Type B pancreatic cell (in vitro differentiated cells): ENCODE results near the gene ADGRL3. TPM values are rescaled to one million over a fixed set of nuclear protein-coding genes. Genes with fewer than 3 reads are reported as not detected.

Source experiments
- DNase-seq: peaks from one replicate; pipeline ENCODE4 v3.0.0; 2021; ENCODE audit warnings: mixed read lengths; ENCODE audit not compliant: unreplicated experiment; ENCODE audit errors: extremely low spot score
- H3K27ac Mint-ChIP-seq: 2 replicates; pipeline ENCODE4 v1.8.0; 2021; ENCODE audit warnings: mild to moderate bottlenecking, mixed read lengths
- H3K27me3 Mint-ChIP-seq: 2 replicates; pipeline ENCODE4 v1.8.0; 2021; ENCODE audit warnings: mixed read lengths
- H3K36me3 Mint-ChIP-seq: 2 replicates; pipeline ENCODE4 v1.8.0; 2021; ENCODE audit warnings: mixed read lengths
- H3K4me1 Mint-ChIP-seq: one replicate; pipeline ENCODE4 v1.8.0; 2021; ENCODE audit warnings: mixed read lengths; ENCODE audit not compliant: unreplicated experiment
- H3K4me3 Mint-ChIP-seq: 2 replicates; pipeline ENCODE4 v1.8.0; 2021; ENCODE audit warnings: mild to moderate bottlenecking, mixed read lengths
- H3K9me3 Mint-ChIP-seq: 2 replicates; pipeline ENCODE4 v1.8.0; 2021; ENCODE audit warnings: mixed read lengths
- total RNA-seq: library from RNA; stranded (reverse); gene quantifications from 2 replicates; pipeline ENCODE4 v1.2.1, GENCODE V29; 2021; ENCODE audit warnings: low replicate concordance
- TF ChIP-seq, protein P1 (sequence below): fragments of 200-600 bp; sonication (generic); conservative IDR thresholded peaks from 2 replicates; pipeline ENCODE4 v1.5.0; 2021; ENCODE audit warnings: antibody characterized with exemption, mild to moderate bottlenecking

ADGRL3 gene
- total RNA-seq, 1 donor from 2014 or later: 53.5 TPM

- Mint-ChIP-seq H3K27ac (no peak overlapping the region), H3K27me3 (no peaks in the 10 kb centered on the region), H3K36me3 (no peaks in the 10 kb centered on the region), H3K9me3 (no peaks in the 10 kb centered on the region), H3K4me3 (no peak overlapping the region), H3K4me1 (peaks cover 11% of the 10 kb centered on the region)
- TF ChIP-seq, protein P1, sequence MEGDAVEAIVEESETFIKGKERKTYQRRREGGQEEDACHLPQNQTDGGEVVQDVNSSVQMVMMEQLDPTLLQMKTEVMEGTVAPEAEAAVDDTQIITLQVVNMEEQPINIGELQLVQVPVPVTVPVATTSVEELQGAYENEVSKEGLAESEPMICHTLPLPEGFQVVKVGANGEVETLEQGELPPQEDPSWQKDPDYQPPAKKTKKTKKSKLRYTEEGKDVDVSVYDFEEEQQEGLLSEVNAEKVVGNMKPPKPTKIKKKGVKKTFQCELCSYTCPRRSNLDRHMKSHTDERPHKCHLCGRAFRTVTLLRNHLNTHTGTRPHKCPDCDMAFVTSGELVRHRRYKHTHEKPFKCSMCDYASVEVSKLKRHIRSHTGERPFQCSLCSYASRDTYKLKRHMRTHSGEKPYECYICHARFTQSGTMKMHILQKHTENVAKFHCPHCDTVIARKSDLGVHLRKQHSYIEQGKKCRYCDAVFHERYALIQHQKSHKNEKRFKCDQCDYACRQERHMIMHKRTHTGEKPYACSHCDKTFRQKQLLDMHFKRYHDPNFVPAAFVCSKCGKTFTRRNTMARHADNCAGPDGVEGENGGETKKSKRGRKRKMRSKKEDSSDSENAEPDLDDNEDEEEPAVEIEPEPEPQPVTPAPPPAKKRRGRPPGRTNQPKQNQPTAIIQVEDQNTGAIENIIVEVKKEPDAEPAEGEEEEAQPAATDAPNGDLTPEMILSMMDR: no peak
- DNase-seq: no peak
Measured at GRCh38 chr4:61251129-61251528, 51.0 kb downstream of the ADGRL3 start.

- no peaks in the 10 kb centered on the region for H3K36me3 Mint-ChIP-seq
- H3K27me3 Mint-ChIP-seq: no peaks in the 10 kb centered on the region
- no peak for DNase-seq
- H3K9me3 Mint-ChIP-seq: no peaks in the 10 kb centered on the region
- peaks cover 11% of the 10 kb centered on the region for H3K4me1 Mint-ChIP-seq
- no peak overlapping the region for H3K27ac Mint-ChIP-seq
- TF ChIP-seq, protein P1: no peak
- no peak overlapping the region for H3K4me3 Mint-ChIP-seq
Measured at GRCh38 chr4:61254406-61254805, 54.3 kb downstream of the ADGRL3 start.

GRCh38 chr4:61273233-61273632, 73.1 kb downstream of the ADGRL3 start:
- Mint-ChIP-seq H3K27me3 (no peaks in the 10 kb centered on the region), H3K4me3 (no peak overlapping the region), H3K4me1 (peaks cover 18% of the 10 kb centered on the region), H3K27ac (no peak overlapping the region), H3K9me3 (no peaks in the 10 kb centered on the region), H3K36me3 (peaks cover 3% of the 10 kb centered on the region)
- no peak for DNase-seq
- TF ChIP-seq, protein P1: no peak

DNA sequence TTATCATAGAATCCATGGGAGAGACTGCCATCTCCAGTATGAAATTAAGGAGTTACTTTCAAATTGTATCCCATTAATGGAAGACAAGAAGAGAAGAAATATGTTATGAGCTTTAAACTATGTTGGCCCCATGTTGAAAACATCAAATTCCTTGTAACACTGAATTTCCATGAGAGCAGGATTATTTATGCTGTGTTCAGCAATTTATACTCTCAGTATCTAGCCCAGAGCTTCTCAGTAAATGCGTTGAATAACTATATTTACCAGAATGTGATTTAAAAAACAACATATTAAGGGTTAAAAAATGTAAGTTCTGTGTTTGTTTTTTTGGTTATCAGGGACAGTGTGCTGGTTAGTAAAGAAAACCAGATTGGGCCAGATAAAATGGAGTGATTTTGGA, 74.2 kb downstream of the ADGRL3 start:
- no peak for DNase-seq
- Mint-ChIP-seq H3K4me1 (peaks cover 16% of the 10 kb centered on the region), H3K9me3 (no peaks in the 10 kb centered on the region), H3K36me3 (peaks cover under 1% of the 10 kb centered on the region), H3K27me3 (no peaks in the 10 kb centered on the region), H3K4me3 (no peak overlapping the region), H3K27ac (no peak overlapping the region)
- TF ChIP-seq, protein P1: no peak

DNA sequence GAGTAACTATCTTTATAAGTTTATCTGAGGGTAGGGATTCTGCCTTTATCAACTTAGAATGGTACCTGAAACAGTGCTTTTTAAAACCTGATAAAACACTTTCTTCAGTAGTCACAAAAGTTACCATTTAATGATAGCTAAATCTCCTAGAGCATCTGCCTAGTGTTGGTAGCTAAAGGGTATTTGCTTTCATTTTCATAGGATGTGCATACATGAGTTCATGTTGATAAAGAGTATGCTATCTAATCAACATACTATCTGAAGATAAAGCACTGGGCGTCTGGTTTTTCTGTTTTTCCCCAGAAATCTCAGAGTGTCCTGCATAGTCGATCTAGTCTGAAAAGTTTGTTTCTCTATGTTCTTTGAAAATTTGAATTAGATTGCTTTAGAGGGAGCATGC, 75.1 kb downstream of the ADGRL3 start:
- TF ChIP-seq, protein P1: no peak
- Mint-ChIP-seq H3K27ac (no peak overlapping the region), H3K4me1 (peaks cover 11% of the 10 kb centered on the region), H3K36me3 (no peaks in the 10 kb centered on the region), H3K4me3 (no peak overlapping the region), H3K27me3 (no peaks in the 10 kb centered on the region), H3K9me3 (no peaks in the 10 kb centered on the region)
- no peak for DNase-seq

DNA sequence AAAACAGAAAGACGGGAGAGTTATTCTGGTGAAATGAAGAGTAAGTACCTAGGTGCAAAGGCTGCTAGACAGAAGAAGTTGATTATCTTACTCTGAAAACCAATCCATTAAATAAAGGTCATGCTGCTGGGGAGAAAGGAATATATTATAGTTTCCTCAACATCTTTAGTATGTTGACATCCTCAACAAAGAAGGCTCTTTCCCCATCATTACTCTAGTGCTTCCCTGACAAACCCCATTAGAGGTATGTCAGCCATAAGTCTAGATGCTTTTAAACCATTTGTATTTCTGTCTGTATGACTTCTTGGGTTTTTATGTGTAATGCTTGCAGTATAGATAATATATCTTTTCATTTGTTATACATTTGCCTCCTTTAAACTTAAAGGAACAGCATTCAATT, 75.9 kb downstream of the ADGRL3 start:
- H3K4me1 Mint-ChIP-seq: peaks cover 11% of the 10 kb centered on the region
- H3K36me3 Mint-ChIP-seq: no peaks in the 10 kb centered on the region
- no peak for DNase-seq
- H3K27ac Mint-ChIP-seq: no peak overlapping the region
- H3K27me3 Mint-ChIP-seq: no peaks in the 10 kb centered on the region
- TF ChIP-seq, protein P1: no peak
- no peaks in the 10 kb centered on the region for H3K9me3 Mint-ChIP-seq
- no peak overlapping the region for H3K4me3 Mint-ChIP-seq
